Measurements from ENCODE around the gene PDE4D.

The PDE4D gene

DNA sequence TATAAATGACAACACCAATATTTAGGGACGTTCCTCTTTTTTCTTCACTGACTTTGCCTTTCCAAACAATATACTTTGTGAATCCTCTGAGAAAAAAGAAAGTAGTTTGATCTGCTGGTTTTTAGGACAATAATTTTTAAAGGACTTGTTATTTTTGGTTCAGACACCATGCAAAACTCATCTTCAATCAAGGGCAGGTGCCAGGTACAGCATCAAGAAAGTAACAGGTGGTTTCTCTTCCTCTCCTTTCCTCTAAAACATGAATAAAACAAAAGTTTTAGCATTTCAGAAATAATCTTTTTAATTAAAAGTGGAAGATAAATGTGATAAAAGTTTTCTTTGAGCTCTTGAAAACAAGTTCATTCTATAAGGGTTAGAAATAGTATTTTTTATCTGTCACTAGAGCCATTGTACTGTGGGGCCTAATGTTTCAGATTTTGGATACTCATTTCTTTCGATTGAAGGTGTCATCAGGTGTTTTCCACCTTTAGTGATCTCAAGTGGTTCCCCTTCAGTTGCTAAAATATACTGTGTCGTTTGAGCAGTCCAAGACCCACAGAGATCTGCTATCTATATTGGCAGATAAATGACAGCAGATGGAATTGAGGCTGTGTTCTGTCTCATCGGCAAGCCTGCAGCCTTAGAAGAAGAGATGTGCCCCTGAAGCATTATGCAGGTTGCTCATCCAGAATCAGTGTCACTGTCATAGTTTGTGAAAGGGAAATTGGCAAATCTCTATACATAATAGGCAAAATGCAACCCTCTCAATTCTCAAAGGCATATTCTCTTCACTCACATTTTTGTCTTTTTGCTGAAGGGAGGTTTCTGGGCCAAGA lies 499.7 kb downstream of the PDE4D start:
- no peak for TF ChIP-seq TAF1 (IDR thresholded peaks at IDR 0.05; ENCODE audit: borderline replicate concordance, insufficient read depth, low read length)
- no peak for TF ChIP-seq POLR2AphosphoS5 (IDR thresholded peaks at IDR 0.05; ENCODE audit: low read depth, low read length)
- TF ChIP-seq REST (IDR thresholded peaks at IDR 0.05; ENCODE audit: insufficient read depth in 1 of 2, low read depth in 2 of 2, low read length in 2 of 2) = no peak
- no peak for TF ChIP-seq SIN3A (IDR thresholded peaks at IDR 0.05; ENCODE audit: borderline replicate concordance, insufficient read depth, low read length)
- no peak for TF ChIP-seq FOXP2 (optimal IDR thresholded peaks at IDR 0.05; ENCODE audit: borderline replicate concordance, extremely low read depth, extremely low read length, insufficient read depth)

DNA sequence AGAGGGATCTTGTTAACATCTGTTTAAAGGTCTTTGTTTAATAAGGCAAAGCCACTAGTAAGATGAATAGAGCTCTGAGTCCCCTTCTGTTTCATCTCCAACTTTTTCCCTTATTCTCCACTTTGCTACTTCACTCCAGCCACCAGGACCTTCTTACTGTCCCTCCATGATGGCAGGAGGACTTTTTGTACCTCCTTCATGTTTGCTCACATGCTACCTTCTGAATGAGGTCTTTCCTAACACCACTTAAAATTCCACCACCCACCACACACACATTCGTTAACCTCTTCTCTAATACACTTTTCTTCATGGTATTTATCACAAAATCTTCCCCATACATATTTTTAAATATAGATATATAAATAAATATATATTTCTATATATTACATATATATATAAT lies 501.9 kb downstream of the PDE4D start:
- TF ChIP-seq TAF1 (IDR thresholded peaks at IDR 0.05; ENCODE audit: borderline replicate concordance, insufficient read depth, low read length) (no peak), SIN3A (IDR thresholded peaks at IDR 0.05; ENCODE audit: borderline replicate concordance, insufficient read depth, low read length) (no peak), POLR2AphosphoS5 (IDR thresholded peaks at IDR 0.05; ENCODE audit: low read depth, low read length) (no peak), FOXP2 (optimal IDR thresholded peaks at IDR 0.05; ENCODE audit: borderline replicate concordance, extremely low read depth, extremely low read length, insufficient read depth) (no peak), REST (IDR thresholded peaks at IDR 0.05; ENCODE audit: insufficient read depth in 1 of 2, low read depth in 2 of 2, low read length in 2 of 2) (no peak)

DNA sequence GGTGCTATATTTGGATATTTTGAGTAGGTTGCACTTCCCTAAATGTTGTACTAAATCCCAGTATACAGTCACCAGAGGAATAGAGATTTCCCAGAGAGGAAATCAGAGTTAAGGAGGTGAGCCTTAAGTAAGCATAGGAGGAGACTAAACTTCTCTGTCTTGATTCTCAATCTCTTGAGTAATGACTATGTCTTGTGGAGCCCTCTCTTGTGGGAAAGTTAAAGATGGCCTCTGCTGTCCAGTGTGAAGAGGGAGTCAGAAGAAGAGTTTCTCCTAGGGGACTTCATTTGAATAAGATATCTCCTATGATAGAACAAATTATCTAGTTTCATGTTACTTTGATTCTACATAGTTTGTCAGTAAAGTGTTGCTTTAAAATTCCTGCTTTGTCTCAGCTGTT lies 502.5 kb downstream of the PDE4D start:
- TF ChIP-seq FOXP2 (optimal IDR thresholded peaks at IDR 0.05; ENCODE audit: borderline replicate concordance, extremely low read depth, extremely low read length, insufficient read depth) = no peak
- TF ChIP-seq POLR2AphosphoS5 (IDR thresholded peaks at IDR 0.05; ENCODE audit: low read depth, low read length) = no peak
- TF ChIP-seq SIN3A (IDR thresholded peaks at IDR 0.05; ENCODE audit: borderline replicate concordance, insufficient read depth, low read length) = no peak
- TF ChIP-seq TAF1 (IDR thresholded peaks at IDR 0.05; ENCODE audit: borderline replicate concordance, insufficient read depth, low read length) = no peak
- no peak for TF ChIP-seq REST (IDR thresholded peaks at IDR 0.05; ENCODE audit: insufficient read depth in 1 of 2, low read depth in 2 of 2, low read length in 2 of 2)

DNA sequence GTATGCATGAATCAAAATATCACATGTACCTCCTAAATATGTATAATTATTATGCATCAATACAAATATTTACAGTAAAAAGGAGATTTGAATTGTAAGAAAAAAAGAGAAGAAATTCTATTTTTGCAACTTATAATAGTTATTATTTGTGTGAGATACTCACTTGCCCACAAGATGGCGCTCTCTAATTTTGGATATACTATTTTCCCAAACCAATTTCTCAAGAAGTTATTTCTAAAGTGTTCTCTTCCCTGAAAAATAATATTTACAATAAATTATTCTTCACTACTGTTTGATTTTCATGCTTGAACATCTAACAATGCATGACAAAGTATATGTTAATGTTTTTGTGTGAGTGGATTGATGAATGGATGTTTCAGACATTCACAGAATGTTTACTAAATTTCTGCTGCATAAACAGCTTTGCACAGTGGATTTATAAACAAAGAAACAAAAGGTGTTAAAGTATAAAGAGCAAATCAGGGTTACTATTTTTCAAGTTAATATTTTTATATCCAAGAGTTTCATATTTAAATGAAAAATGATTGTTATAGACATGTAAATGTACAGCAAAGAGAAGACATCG lies 503.4 kb downstream of the PDE4D start:
- no peak for TF ChIP-seq FOXP2 (optimal IDR thresholded peaks at IDR 0.05; ENCODE audit: borderline replicate concordance, extremely low read depth, extremely low read length, insufficient read depth)
- TF ChIP-seq POLR2AphosphoS5 (IDR thresholded peaks at IDR 0.05; ENCODE audit: low read depth, low read length) = no peak
- TF ChIP-seq REST (IDR thresholded peaks at IDR 0.05; ENCODE audit: insufficient read depth in 1 of 2, low read depth in 2 of 2, low read length in 2 of 2) = no peak
- no peak for TF ChIP-seq SIN3A (IDR thresholded peaks at IDR 0.05; ENCODE audit: borderline replicate concordance, insufficient read depth, low read length)
- TF ChIP-seq TAF1 (IDR thresholded peaks at IDR 0.05; ENCODE audit: borderline replicate concordance, insufficient read depth, low read length) = no peak
